HTERT RPE-1 (cell line): ENCODE measurements around the gene TIAM2.

Experiments
- in situ Hi-C: fragments of 300-500 bp; cut with MboI; formaldehyde crosslinking; loops from 4 replicates; pipeline ENCODE4 v1.14.3; 2020; ENCODE audit warnings: low sequenced_read_pairs

Gene TIAM2

GRCh38 chr6:155272353-155273232 is 277.5 kb downstream of the TIAM2 start:
- in situ Hi-C loops: no loop called here

GRCh38 chr6:155273431-155273830 is 278.3 kb downstream of the TIAM2 start:
- in situ Hi-C loops: no loop called here

- in situ Hi-C loops: no loop called here
Measured at GRCh38 chr6:155274106-155274505, 279.0 kb downstream of the TIAM2 start.

GRCh38 chr6:155274533-155274932 is 279.4 kb downstream of the TIAM2 start:
- in situ Hi-C loops: no loop called here

- in situ Hi-C loops: no loop called here
Measured at GRCh38 chr6:155275808-155276480, 280.8 kb downstream of the TIAM2 start.

GRCh38 chr6:155276638-155277037 is 281.5 kb downstream of the TIAM2 start:
- in situ Hi-C loops: no loop called here

GRCh38 chr6:155278319-155279049 is 283.4 kb downstream of the TIAM2 start:
- in situ Hi-C loops: no loop called here

GRCh38 chr6:155284775-155285174 is 289.7 kb downstream of the TIAM2 start:
- in situ Hi-C loops: no loop called here

GRCh38 chr6:155287762-155288161 is 292.6 kb downstream of the TIAM2 start:
- in situ Hi-C loops: no loop called here

- in situ Hi-C loops: no loop called here
Measured at GRCh38 chr6:155290491-155290890, 295.4 kb downstream of the TIAM2 start.

- in situ Hi-C loops: no loop called here
Measured at GRCh38 chr6:155291291-155291690, 296.2 kb downstream of the TIAM2 start.

- in situ Hi-C loops: no loop called here
Measured at GRCh38 chr6:155292711-155293110, 297.6 kb downstream of the TIAM2 start.

- in situ Hi-C loops: no loop called here
Measured at GRCh38 chr6:155297669-155298068, 302.6 kb downstream of the TIAM2 start.

- in situ Hi-C loops: no loop called here
Measured at GRCh38 chr6:155301867-155302266, 306.8 kb downstream of the TIAM2 start.

GRCh38 chr6:155303361-155303870 is 308.3 kb downstream of the TIAM2 start:
- in situ Hi-C loops: no loop called here

GRCh38 chr6:155306958-155307357 is 311.8 kb downstream of the TIAM2 start:
- in situ Hi-C loops: no loop called here
